CD4-positive, alpha-beta T cell treated with Interleukin-1 beta for 1 hour (primary cell): ENCODE results near the gene MADD.
"Not testable (repeated sequence)": the region's sequence is repeated elsewhere in the genome, so short reads cannot be mapped to it uniquely, and the experiment has no call there.

ENCODE experiments used
- DNase-seq, 2 donors: peaks; one replicate each; pipeline ENCODE4 v3.0.0-alpha.2; 2020 to 2022

The MADD gene

GRCh38 chr11:47278058-47278457 lies 8.1 kb downstream of the MADD start:
- DNase-seq = no peak

GRCh38 chr11:47278769-47279168 lies 8.8 kb downstream of the MADD start:
- DNase-seq = no peak

- DNase-seq = no peak
Measured at GRCh38 chr11:47280099-47280498, 10.2 kb downstream of the MADD start.

- DNase-seq = no peak
Measured at GRCh38 chr11:47280860-47281259, 10.9 kb downstream of the MADD start.

- no peak for DNase-seq
Measured at GRCh38 chr11:47282462-47282861, 12.5 kb downstream of the MADD start.

- no peak for DNase-seq
Measured at GRCh38 chr11:47284151-47284550, 14.2 kb downstream of the MADD start.

- no peak for DNase-seq
Measured at GRCh38 chr11:47285969-47286770, 16.2 kb downstream of the MADD start.

GRCh38 chr11:47288066-47288465 lies 18.1 kb downstream of the MADD start:
- DNase-seq = no peak

GRCh38 chr11:47289856-47290255 lies 19.9 kb downstream of the MADD start:
- no peak for DNase-seq

- DNase-seq = no peak
Measured at GRCh38 chr11:47295385-47295784, 25.5 kb downstream of the MADD start.

GRCh38 chr11:47296045-47296444 lies 26.1 kb downstream of the MADD start:
- no peak for DNase-seq

- no peak for DNase-seq
Measured at GRCh38 chr11:47299078-47299477, 29.1 kb downstream of the MADD start.

GRCh38 chr11:47302853-47303252 lies 32.9 kb downstream of the MADD start:
- DNase-seq = no peak

- no peak for DNase-seq
Measured at GRCh38 chr11:47305734-47306483, 36.0 kb downstream of the MADD start.

GRCh38 chr11:47306484-47306844 lies 36.5 kb downstream of the MADD start:
- no peak for DNase-seq

- no peak for DNase-seq
Measured at GRCh38 chr11:47308050-47308823, 38.3 kb downstream of the MADD start.

- DNase-seq = no peak
Measured at GRCh38 chr11:47314992-47315391, 45.1 kb downstream of the MADD start.

- not testable (repeated sequence) for DNase-seq
Measured at GRCh38 chr11:47316501-47316900, 46.6 kb downstream of the MADD start.

- no peak for DNase-seq
Measured at GRCh38 chr11:47317064-47317828, 47.3 kb downstream of the MADD start.

GRCh38 chr11:47318166-47318565 lies 48.2 kb downstream of the MADD start:
- no peak for DNase-seq

GRCh38 chr11:47324520-47324919 lies 54.6 kb downstream of the MADD start:
- no peak for DNase-seq

GRCh38 chr11:47325271-47326041 lies 55.5 kb downstream of the MADD start:
- DNase-seq = no peak
